ENCODE data around the gene KIR3DL3. TPM values are rescaled to one million over a fixed set of nuclear protein-coding genes. Genes with fewer than 3 reads are reported as not detected.
A peak's percentile ranks its signal among the peaks of the same experiment; 100 is the strongest.
"Not testable (repeated sequence)": the region's sequence is repeated elsewhere in the genome, so short reads cannot be mapped to it uniquely, and the experiment has no call there.

Gene KIR3DL3
- total RNA-seq, 1 donor from 2014 or later: not detected

DNA sequence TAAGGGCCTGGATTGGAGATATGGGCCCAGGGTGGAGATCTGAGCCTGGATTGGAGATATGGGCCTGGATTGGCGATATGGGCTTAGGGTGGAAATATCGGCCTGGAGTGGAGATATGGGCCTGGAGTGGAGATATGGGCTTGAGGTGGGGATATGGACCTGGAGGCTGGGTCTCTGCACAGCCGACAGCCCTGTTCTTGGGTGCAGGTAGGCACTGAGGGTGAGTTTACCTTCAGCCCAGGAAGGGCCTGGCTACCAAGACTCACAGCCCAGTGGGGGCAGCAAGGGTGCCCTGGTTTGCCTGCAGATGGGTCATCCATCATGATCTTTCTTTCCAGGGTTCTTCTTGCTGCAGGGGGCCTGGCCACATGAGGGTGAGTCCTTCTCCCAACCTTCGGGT is 46.3 kb downstream of the KIR3DL3 start:
- not testable (repeated sequence) for DNase-seq (ENCODE audit: low read depth); H3K4me3 ChIP-seq (ENCODE audit: low read depth, low read length); H3K36me3 ChIP-seq (ENCODE audit: control insufficient read depth, insufficient read depth, low read length); H3K27me3 ChIP-seq (ENCODE audit: control insufficient read depth, insufficient read depth, low read length); FAIRE-seq

DNA sequence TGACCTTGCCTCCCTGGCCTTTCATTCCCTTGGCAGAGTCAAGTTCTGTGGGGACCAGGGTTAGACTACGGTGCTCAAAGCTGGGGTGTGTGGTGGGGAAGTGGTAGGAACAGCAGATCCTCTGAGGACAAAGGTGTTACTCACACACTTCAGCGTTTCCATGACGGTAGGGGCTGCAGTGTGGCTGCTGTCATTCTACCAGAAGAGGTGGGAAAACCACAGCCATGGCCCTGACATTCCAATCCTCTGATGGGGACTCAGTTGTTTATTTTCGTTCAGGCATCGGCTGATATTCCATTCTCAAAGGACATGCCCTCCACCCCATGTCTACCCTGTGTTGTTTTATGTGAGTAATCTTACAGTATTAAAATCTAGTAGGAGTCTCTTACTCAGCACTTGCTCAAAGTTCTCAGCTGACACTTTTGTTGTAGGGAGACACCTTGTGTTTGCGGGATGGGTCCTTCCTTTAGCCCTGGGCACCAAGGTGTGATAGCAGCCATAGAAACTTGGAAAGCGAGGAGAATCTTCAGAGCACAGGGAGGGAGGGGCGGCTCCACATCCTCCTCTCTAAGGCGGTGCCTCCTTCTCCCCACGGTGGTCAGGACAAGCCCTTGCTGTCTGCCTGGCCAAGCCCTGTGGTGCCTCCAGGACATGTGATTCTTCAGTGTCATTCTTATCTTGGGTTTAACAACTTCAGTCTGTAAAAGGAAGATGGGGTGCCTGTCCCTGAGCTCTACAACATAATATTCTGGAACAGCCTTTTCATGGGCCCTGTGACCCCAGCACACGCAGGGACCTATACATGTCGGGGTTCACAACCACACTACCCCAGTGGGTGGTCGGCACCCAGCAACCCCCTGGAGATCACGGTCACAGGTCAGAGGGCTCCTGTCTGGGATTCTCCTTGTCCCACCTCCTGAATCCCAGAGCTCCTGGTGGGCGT is 47.0 kb downstream of the KIR3DL3 start:
- DNase-seq (ENCODE audit: low read depth): peak; percentile 24
- H3K36me3 ChIP-seq (ENCODE audit: control insufficient read depth, insufficient read depth, low read length); FAIRE-seq; H3K27me3 ChIP-seq (ENCODE audit: control insufficient read depth, insufficient read depth, low read length); H3K4me3 ChIP-seq (ENCODE audit: low read depth, low read length): not testable (repeated sequence)

GRCh38 chr19:54772666-54773065 is 48.4 kb downstream of the KIR3DL3 start:
- not testable (repeated sequence) for H3K36me3 ChIP-seq (ENCODE audit: control insufficient read depth, insufficient read depth, low read length); H3K27me3 ChIP-seq (ENCODE audit: control insufficient read depth, insufficient read depth, low read length); DNase-seq (ENCODE audit: low read depth); H3K4me3 ChIP-seq (ENCODE audit: low read depth, low read length); FAIRE-seq

- H3K4me3 ChIP-seq (ENCODE audit: low read depth, low read length); DNase-seq (ENCODE audit: low read depth); H3K27me3 ChIP-seq (ENCODE audit: control insufficient read depth, insufficient read depth, low read length); FAIRE-seq; H3K36me3 ChIP-seq (ENCODE audit: control insufficient read depth, insufficient read depth, low read length): not testable (repeated sequence)
Measured at GRCh38 chr19:54775095-54775815, 51.0 kb downstream of the KIR3DL3 start.

DNA sequence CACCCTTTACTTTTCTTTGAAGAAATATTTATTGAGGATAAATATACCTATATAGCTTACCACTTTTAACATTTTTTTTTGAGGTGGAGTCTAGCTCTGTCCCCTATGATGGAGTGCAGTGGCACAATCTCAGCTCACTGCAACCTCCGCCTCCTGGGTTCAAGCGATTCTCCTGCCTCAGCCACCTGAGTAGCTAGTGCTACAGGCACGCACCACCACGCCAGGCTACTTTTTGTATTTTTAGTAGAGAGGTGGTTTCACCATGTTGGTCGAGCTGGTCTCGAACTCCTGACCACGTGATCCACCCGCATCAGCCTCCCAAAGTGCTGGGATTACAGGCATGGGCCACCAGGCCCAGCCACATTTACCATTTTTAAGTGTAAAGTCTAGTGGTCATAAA is 51.6 kb downstream of the KIR3DL3 start:
- DNase-seq (ENCODE audit: low read depth); H3K27me3 ChIP-seq (ENCODE audit: control insufficient read depth, insufficient read depth, low read length); H3K36me3 ChIP-seq (ENCODE audit: control insufficient read depth, insufficient read depth, low read length); FAIRE-seq; H3K4me3 ChIP-seq (ENCODE audit: low read depth, low read length): not testable (repeated sequence)

GRCh38 chr19:54777851-54778250 is 53.6 kb downstream of the KIR3DL3 start:
- not testable (repeated sequence) for H3K4me3 ChIP-seq (ENCODE audit: low read depth, low read length); H3K36me3 ChIP-seq (ENCODE audit: control insufficient read depth, insufficient read depth, low read length); FAIRE-seq; H3K27me3 ChIP-seq (ENCODE audit: control insufficient read depth, insufficient read depth, low read length); DNase-seq (ENCODE audit: low read depth)

- H3K27me3 ChIP-seq (ENCODE audit: control insufficient read depth, insufficient read depth, low read length): not testable (repeated sequence)
Measured at GRCh38 chr19:54778896-54779295, 54.7 kb downstream of the KIR3DL3 start.

DNA sequence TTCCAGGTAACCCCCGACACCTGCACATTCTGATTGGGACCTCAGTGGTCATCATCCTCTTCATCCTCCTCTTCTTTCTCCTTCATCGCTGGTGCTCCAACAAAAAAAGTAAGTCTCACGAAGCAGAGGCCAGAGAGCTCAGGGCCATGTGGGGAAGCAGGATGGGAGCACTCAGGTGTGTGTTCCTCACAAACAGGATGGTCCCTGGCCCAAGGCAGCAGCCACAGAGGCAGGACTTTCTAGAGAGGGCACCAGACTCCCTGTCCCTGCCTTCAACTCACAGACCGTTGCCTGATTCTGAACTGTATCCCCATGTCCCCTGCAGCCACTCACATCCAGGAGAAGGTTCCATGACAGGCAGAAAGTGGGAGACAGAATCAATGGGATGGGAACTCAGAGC is 58.7 kb downstream of the KIR3DL3 start:
- not testable (repeated sequence) for H3K36me3 ChIP-seq (ENCODE audit: control insufficient read depth, insufficient read depth, low read length); H3K4me3 ChIP-seq (ENCODE audit: low read depth, low read length); FAIRE-seq; DNase-seq (ENCODE audit: low read depth); H3K27me3 ChIP-seq (ENCODE audit: control insufficient read depth, insufficient read depth, low read length)

More at GRCh38 chr19:54778896-54779295, 54.7 kb downstream of the KIR3DL3 start:
- H3K36me3 ChIP-seq (ENCODE audit: control insufficient read depth, insufficient read depth, low read length); DNase-seq (ENCODE audit: low read depth); FAIRE-seq; H3K4me3 ChIP-seq (ENCODE audit: low read depth, low read length): not testable (repeated sequence)

Other genes with a start within 250 kb of the KIR3DL3 start
- gene LAIR2, start 221.6 kb upstream of the KIR3DL3 start, total RNA-seq: not detected in 2 replicates
- gene LILRA2, start 150.7 kb upstream of the KIR3DL3 start, total RNA-seq: not detected in 2 replicates
- not detected in 2 replicates for gene LILRA1, start 130.8 kb upstream of the KIR3DL3 start, total RNA-seq
- gene LILRB1, start 94.0 kb upstream of the KIR3DL3 start, total RNA-seq: not detected in 2 replicates
- not detected in 2 replicates for gene LILRB4, start 61.5 kb upstream of the KIR3DL3 start, total RNA-seq
- not detected in 2 replicates for gene KIR2DL3, start 14.1 kb downstream of the KIR3DL3 start, total RNA-seq
- not detected in 2 replicates for gene KIR2DL1, start 45.4 kb downstream of the KIR3DL3 start, total RNA-seq
- gene KIR2DL4, start 79.2 kb downstream of the KIR3DL3 start, total RNA-seq: not detected in 2 replicates
- not detected in 2 replicates for gene KIR3DL1, start 92.0 kb downstream of the KIR3DL3 start, total RNA-seq
- not detected in 2 replicates for gene KIR2DS4, start 108.2 kb downstream of the KIR3DL3 start, total RNA-seq
- not detected in 2 replicates for gene KIR3DL2, start 126.0 kb downstream of the KIR3DL3 start, total RNA-seq
- gene FCAR, start 149.8 kb downstream of the KIR3DL3 start, total RNA-seq: not detected in 2 replicates
- not detected in 2 replicates for gene NCR1, start 181.7 kb downstream of the KIR3DL3 start, total RNA-seq
- gene NLRP7, start 223.1 kb downstream of the KIR3DL3 start, total RNA-seq: 0.13 TPM in 1 of 2 replicates, not detected in the other
- 9.0 and 36.7 TPM in 2 replicates for gene NLRP2, start 241.9 kb downstream of the KIR3DL3 start, total RNA-seq